Naive thymus-derived CD4-positive, alpha-beta T cell (primary cell): ENCODE data around the gene RNASEH2C. TPM values are rescaled to one million over a fixed set of nuclear protein-coding genes. Genes with fewer than 3 reads are reported as not detected.
"Not testable (repeated sequence)": the region's sequence is repeated elsewhere in the genome, so short reads cannot be mapped to it uniquely, and the experiment has no call there.

Source experiments
- ATAC-seq: fragments of 150-1000 bp; cut with Tn5 transposase; 2 replicates; pipeline ENCODE4 v1.10.0; 2021; ENCODE audit warnings: mild to moderate bottlenecking, moderate library complexity
- CTCF ChIA-PET: fragments of 350-600 bp; sonication (Branson Sonifier 250); formaldehyde crosslinking; loops from one replicate; lab custom pipeline; 2021; ENCODE audit warnings: antibody characterized with exemption; lab: Charles Lee
- POLR2A ChIA-PET: fragments of 350-600 bp; sonication (Branson Sonifier 250); formaldehyde crosslinking; loops from one replicate; lab custom pipeline; 2021; ENCODE audit warnings: antibody characterized with exemption, inconsistent platforms; lab: Charles Lee
- DNase-seq, 9 donors: peaks; one replicate each; pipeline versions ENCODE4 v3.0.0 to v3.0.0-alpha.2; 2020 to 2022; ENCODE audit warnings: mixed read lengths in 1 of 9
- H3K27ac ChIP-seq: one replicate; pipeline ENCODE4 v1.7.0; 2013; ENCODE audit warnings: mild to moderate bottlenecking, low read depth, low read length, moderate library complexity
- H3K27me3 ChIP-seq, 2 donors: one replicate each; pipeline ENCODE4 v1.7.0; 2013; ENCODE audit warnings: low read length in 2 of 2, mild to moderate bottlenecking in 2 of 2, moderate library complexity in 2 of 2; ENCODE audit not compliant: control insufficient read depth in 2 of 2, insufficient read depth in 2 of 2
- H3K36me3 ChIP-seq, 3 experiments: 1 replicate in 2 of 3; 2 replicates in 1 of 3; pipeline ENCODE4 v1.7.0; 2013; ENCODE audit warnings: low read length in 3 of 3, mild to moderate bottlenecking in 3 of 3, moderate library complexity in 1 of 3; ENCODE audit not compliant: insufficient read depth in 3 of 3, control insufficient read depth in 2 of 3
- H3K4me1 ChIP-seq, 2 donors: one replicate each; pipeline ENCODE4 v1.7.0; 2013; ENCODE audit warnings: low read length in 2 of 2, mild to moderate bottlenecking in 2 of 2, moderate library complexity in 1 of 2; ENCODE audit not compliant: control insufficient read depth in 2 of 2, insufficient read depth in 2 of 2
- H3K4me3 ChIP-seq: 2 replicates; pipeline ENCODE4 v1.7.0; 2013; ENCODE audit warnings: mild to moderate bottlenecking, low read length
- H3K9me3 ChIP-seq, 3 experiments: 1 replicate in 2 of 3; 2 replicates in 1 of 3; pipeline ENCODE4 v1.7.0; 2013; ENCODE audit warnings: low read length in 3 of 3; ENCODE audit not compliant: control insufficient read depth in 2 of 3
- H3K27ac Mint-ChIP-seq, 9 donors: one replicate each; pipeline ENCODE4 v1.8.0; 2020 to 2022; ENCODE audit warnings: mixed read lengths in 9 of 9, mild to moderate bottlenecking in 8 of 9, moderate library complexity in 5 of 9, inconsistent platforms in 2 of 9
- H3K27me3 Mint-ChIP-seq, 5 donors: one replicate each; pipeline ENCODE4 v1.8.0; 2021 to 2022; ENCODE audit warnings: mixed read lengths in 5 of 5, mild to moderate bottlenecking in 1 of 5
- H3K36me3 Mint-ChIP-seq, 5 donors: one replicate each; pipeline ENCODE4 v1.8.0; 2020 to 2022; ENCODE audit warnings: mixed read lengths in 5 of 5, mild to moderate bottlenecking in 3 of 5, inconsistent platforms in 1 of 5
- H3K4me1 Mint-ChIP-seq, 7 donors: one replicate each; pipeline ENCODE4 v1.8.0; 2020 to 2022; ENCODE audit warnings: mixed read lengths in 7 of 7, mild to moderate bottlenecking in 3 of 7, inconsistent platforms in 1 of 7
- H3K4me3 Mint-ChIP-seq, 10 donors: one replicate each; pipeline ENCODE4 v1.8.0; 2020 to 2022; ENCODE audit warnings: mild to moderate bottlenecking in 10 of 10, mixed read lengths in 10 of 10, moderate library complexity in 6 of 10, inconsistent platforms in 2 of 10
- H3K9me3 Mint-ChIP-seq, 11 donors: one replicate each; pipeline ENCODE4 v1.8.0; 2020 to 2022; ENCODE audit warnings: mixed read lengths in 11 of 11, mild to moderate bottlenecking in 4 of 11, inconsistent platforms in 1 of 11, moderate library complexity in 1 of 11
- intact Hi-C, 2 donors: fragments of 100-400 bp; cut with micrococcal nuclease; formaldehyde crosslinking; loops; one replicate each; pipeline ENCODE4 v1.15.1; 2023
- polyA plus RNA-seq, 2 donors: library from polyadenylated mRNA; unstranded; fragments of 300-500 nt; fragmentation: Illumina TruSeq; gene quantifications; one replicate each; pipeline ENCODE4 v1.2.3, GENCODE V29; 2021
- total RNA-seq, 6 experiments: library from RNA in 5 of 6; stranded (reverse) in 5 of 6; gene quantifications; 1 replicate in 5 of 6; 2 replicates in 1 of 6; pipeline ENCODE4 v1.2.3 and lab custom pipeline; 2021 to 2026

Gene RNASEH2C
- total and polyA plus RNA-seq, 7 experiments from 2014 or later: 40.2 to 94.0 (median 80.3) TPM

DNA sequence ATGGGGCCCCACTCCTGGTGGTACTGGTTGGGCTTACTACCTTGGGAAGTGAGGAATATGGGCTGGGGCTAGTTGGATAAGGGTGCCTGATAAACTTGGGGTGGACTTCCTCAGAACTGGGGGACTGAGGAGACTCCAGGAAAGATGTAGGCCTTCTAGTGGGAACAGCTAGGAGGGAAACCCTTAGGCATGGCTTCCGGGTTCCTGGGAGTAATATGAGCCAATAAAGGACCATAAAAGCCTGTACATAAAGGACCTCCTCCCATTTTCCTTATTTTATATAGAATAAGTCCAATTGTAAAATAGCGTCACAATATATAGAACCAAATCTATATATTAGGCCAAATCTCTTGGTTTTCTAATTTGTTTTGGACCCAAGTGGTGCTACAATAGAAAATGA is 18.4 kb upstream of the RNASEH2C start:
- Histone ChIP-seq H3K36me3 (no peaks in the 10 kb centered on the region), H3K27ac (no peak overlapping the region), H3K4me1 (no peaks in the 10 kb centered on the region), H3K4me3 (no peak overlapping the region), H3K27me3 (peaks cover 0 to 4% of the 10 kb centered on the region in 2 donors), H3K9me3 (no peaks in the 10 kb centered on the region)
- no peak for DNase-seq
- ChIA-PET CTCF (no interaction called here), POLR2A (interaction anchor here (2.0 kb wide), 1 partner anchor 17 kb away, joined by 5 read pairs; no protein-coding TSS in a partner anchor)
- no peak overlapping the region for H3K27ac Mint-ChIP-seq
- H3K9me3 Mint-ChIP-seq: peaks cover 0 to 6% (median 0%) of the 10 kb centered on the region in 11 donors
- intact Hi-C loops: no loop called here
- H3K4me3 Mint-ChIP-seq: no peak overlapping the region
- H3K27me3 Mint-ChIP-seq: peaks cover 12 to 31% (median 17%) of the 10 kb centered on the region in 5 donors
- ATAC-seq: no peak
- no peaks in the 10 kb centered on the region for H3K4me1 Mint-ChIP-seq
- no peaks in the 10 kb centered on the region for H3K36me3 Mint-ChIP-seq

DNA sequence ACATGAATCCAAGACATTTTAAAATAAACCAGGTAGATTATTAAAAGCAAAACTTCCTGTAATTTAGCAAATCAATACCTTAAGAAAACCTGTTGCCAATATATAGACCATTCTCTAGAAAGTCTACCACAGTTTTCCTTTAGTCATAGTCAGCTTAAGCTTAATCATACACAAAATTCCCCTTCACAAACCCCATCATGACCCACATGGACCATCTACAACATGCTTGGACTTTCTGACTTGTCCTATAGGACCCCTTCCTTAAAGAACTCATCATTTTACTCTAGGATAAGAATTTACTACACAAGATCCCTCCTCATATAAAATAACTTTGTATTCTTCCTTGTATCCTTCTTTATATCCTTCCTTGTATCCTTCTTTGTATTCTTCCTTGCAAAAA is 16.2 kb upstream of the RNASEH2C start:
- H3K9me3 Mint-ChIP-seq: peaks cover 0 to 6% (median 0%) of the 10 kb centered on the region in 11 donors
- H3K27me3 ChIP-seq: peaks cover 0 to 4% of the 10 kb centered on the region in 2 donors
- POLR2A ChIA-PET: interaction anchor here (2.0 kb wide), 1 partner anchor 15 kb away, joined by 5 read pairs; no protein-coding TSS in a partner anchor
- H3K27ac ChIP-seq: no peak overlapping the region
- H3K36me3 ChIP-seq: no peaks in the 10 kb centered on the region
- no peaks in the 10 kb centered on the region for H3K9me3 ChIP-seq
- H3K4me1 Mint-ChIP-seq: no peaks in the 10 kb centered on the region
- DNase-seq (no peak), ATAC-seq (no peak)
- CTCF ChIA-PET: interaction anchor here (0.6 kb wide), 1 partner anchor 35 kb away, joined by 3 read pairs; no protein-coding TSS in a partner anchor
- H3K4me3 Mint-ChIP-seq: no peak overlapping the region
- H3K36me3 Mint-ChIP-seq: peaks cover 0 to 2% (median 0%) of the 10 kb centered on the region in 5 donors
- no peak overlapping the region for H3K4me3 ChIP-seq
- intact Hi-C loops: no loop called here
- peaks cover 12 to 43% (median 19%) of the 10 kb centered on the region in 5 donors for H3K27me3 Mint-ChIP-seq
- no peaks in the 10 kb centered on the region for H3K4me1 ChIP-seq
- H3K27ac Mint-ChIP-seq: no peak overlapping the region

GRCh38 chr11:65735111-65735510 is 14.5 kb upstream of the RNASEH2C start:
- H3K27me3 ChIP-seq, ATAC-seq, H3K4me3 Mint-ChIP-seq, H3K9me3 ChIP-seq, H3K27ac ChIP-seq, H3K4me1 Mint-ChIP-seq, DNase-seq, H3K36me3 Mint-ChIP-seq, H3K4me1 ChIP-seq, H3K9me3 Mint-ChIP-seq, H3K4me3 ChIP-seq, H3K36me3 ChIP-seq, H3K27ac Mint-ChIP-seq: not testable (repeated sequence)
- intact Hi-C loops: loop anchor here in 1 of 2 donors (1.0 kb wide), 1 partner anchor 31 kb away; no protein-coding TSS in a partner anchor
- peaks cover 5 to 42% (median 19%) of the 10 kb centered on the region in 5 donors for H3K27me3 Mint-ChIP-seq
- ChIA-PET CTCF (interaction anchor here (1.1 kb wide), 1 partner anchor 84 kb away, joined by 3 read pairs; no protein-coding TSS in a partner anchor), POLR2A (interaction anchor here (0.6 kb wide), 1 partner anchor 60 kb away, joined by 3 read pairs; no protein-coding TSS in a partner anchor)

GRCh38 chr11:65730461-65730860 is 9.9 kb upstream of the RNASEH2C start:
- Mint-ChIP-seq H3K27me3 (peaks cover 0 to 19% (median 9%) of the 10 kb centered on the region in 5 donors), H3K9me3 (peaks cover 0 to 3% (median 0%) of the 10 kb centered on the region in 11 donors), H3K27ac (no peak overlapping the region), H3K36me3 (peaks cover 0 to 4% (median 0%) of the 10 kb centered on the region in 5 donors), H3K4me1 (peaks cover 0 to 2% (median 0%) of the 10 kb centered on the region in 7 donors), H3K4me3 (no peak overlapping the region)
- no peak for DNase-seq
- Histone ChIP-seq H3K9me3 (no peaks in the 10 kb centered on the region), H3K4me1 (no peaks in the 10 kb centered on the region), H3K36me3 (no peaks in the 10 kb centered on the region), H3K27me3 (no peaks in the 10 kb centered on the region), H3K4me3 (no peak overlapping the region), H3K27ac (no peak overlapping the region)
- intact Hi-C loops: no loop called here
- no peak for ATAC-seq
- ChIA-PET CTCF (no interaction called here), POLR2A (no interaction called here)

GRCh38 chr11:65727865-65728264 is 7.3 kb upstream of the RNASEH2C start:
- CTCF ChIA-PET: interaction anchor here (0.7 kb wide), 1 partner anchor 620 kb away, joined by 3 read pairs; no protein-coding TSS in a partner anchor

DNA sequence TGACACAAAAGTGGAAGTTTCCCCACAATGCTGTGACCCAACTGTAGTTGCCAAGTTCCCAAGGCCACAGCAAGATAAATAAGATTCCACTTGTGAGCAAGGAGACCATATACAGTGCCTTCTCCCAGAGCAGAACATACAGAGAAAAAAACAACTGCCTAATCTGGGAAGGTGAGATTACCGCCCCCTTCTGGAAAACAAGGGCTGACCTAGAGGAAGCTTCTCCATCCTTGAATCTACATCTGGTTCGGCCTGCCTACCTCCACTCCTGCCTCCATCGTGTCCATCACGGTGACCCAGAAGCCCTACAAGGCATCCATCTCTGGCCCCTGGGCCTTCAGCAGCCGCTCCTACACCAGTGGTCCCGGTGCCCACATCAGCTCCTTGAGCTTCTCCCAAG is 6.1 kb upstream of the RNASEH2C start:
- no peak overlapping the region for H3K27ac Mint-ChIP-seq
- no peak overlapping the region for H3K27ac ChIP-seq
- no peak overlapping the region for H3K4me3 Mint-ChIP-seq
- peaks cover 0 to 11% (median 1%) of the 10 kb centered on the region in 5 donors for H3K27me3 Mint-ChIP-seq
- no peaks in the 10 kb centered on the region for H3K36me3 ChIP-seq
- no peaks in the 10 kb centered on the region for H3K9me3 Mint-ChIP-seq
- no peaks in the 10 kb centered on the region for H3K27me3 ChIP-seq
- ChIA-PET CTCF (no interaction called here), POLR2A (interaction anchor here (1.0 kb wide), 1 partner anchor 12 kb away, joined by 3 read pairs; no protein-coding TSS in a partner anchor)
- peaks cover 0 to 3% (median 0%) of the 10 kb centered on the region in 7 donors for H3K4me1 Mint-ChIP-seq
- H3K36me3 Mint-ChIP-seq: no peaks in the 10 kb centered on the region
- no peak for ATAC-seq
- no peaks in the 10 kb centered on the region for H3K9me3 ChIP-seq
- no peak overlapping the region for H3K4me3 ChIP-seq
- H3K4me1 ChIP-seq: no peaks in the 10 kb centered on the region
- intact Hi-C loops: no loop called here
- no peak for DNase-seq

More at GRCh38 chr11:65727865-65728264, 7.3 kb upstream of the RNASEH2C start:
- no peak for ATAC-seq
- Mint-ChIP-seq H3K4me1 (peaks cover 0 to 2% (median 0%) of the 10 kb centered on the region in 7 donors), H3K27me3 (peaks cover 0 to 16% (median 8%) of the 10 kb centered on the region in 5 donors), H3K4me3 (no peak overlapping the region), H3K9me3 (peaks cover 0 to 3% (median 0%) of the 10 kb centered on the region in 11 donors), H3K36me3 (peaks cover 0 to 4% (median 0%) of the 10 kb centered on the region in 5 donors), H3K27ac (no peak overlapping the region)
- Histone ChIP-seq H3K27ac (no peak overlapping the region), H3K9me3 (no peaks in the 10 kb centered on the region), H3K36me3 (no peaks in the 10 kb centered on the region), H3K27me3 (no peaks in the 10 kb centered on the region), H3K4me3 (no peak overlapping the region), H3K4me1 (no peaks in the 10 kb centered on the region)
- POLR2A ChIA-PET: interaction anchor here (0.5 kb wide), 1 partner anchor 33 kb away, joined by 4 read pairs; no protein-coding TSS in a partner anchor
- DNase-seq: no peak
- intact Hi-C loops: no loop called here
